ENCODE results near the gene IPO4. TPM values are rescaled to one million over a fixed set of nuclear protein-coding genes. Genes with fewer than 3 reads are reported as not detected.
A peak's percentile ranks its signal among the peaks of the same experiment; 100 is the strongest.

IPO4 gene
- total and polyA plus RNA-seq, 2 of the 13 experiments (the other 11 are each of a cell fraction or from before 2014, with no cell fraction given) = 39.0 to 179 TPM

DNA sequence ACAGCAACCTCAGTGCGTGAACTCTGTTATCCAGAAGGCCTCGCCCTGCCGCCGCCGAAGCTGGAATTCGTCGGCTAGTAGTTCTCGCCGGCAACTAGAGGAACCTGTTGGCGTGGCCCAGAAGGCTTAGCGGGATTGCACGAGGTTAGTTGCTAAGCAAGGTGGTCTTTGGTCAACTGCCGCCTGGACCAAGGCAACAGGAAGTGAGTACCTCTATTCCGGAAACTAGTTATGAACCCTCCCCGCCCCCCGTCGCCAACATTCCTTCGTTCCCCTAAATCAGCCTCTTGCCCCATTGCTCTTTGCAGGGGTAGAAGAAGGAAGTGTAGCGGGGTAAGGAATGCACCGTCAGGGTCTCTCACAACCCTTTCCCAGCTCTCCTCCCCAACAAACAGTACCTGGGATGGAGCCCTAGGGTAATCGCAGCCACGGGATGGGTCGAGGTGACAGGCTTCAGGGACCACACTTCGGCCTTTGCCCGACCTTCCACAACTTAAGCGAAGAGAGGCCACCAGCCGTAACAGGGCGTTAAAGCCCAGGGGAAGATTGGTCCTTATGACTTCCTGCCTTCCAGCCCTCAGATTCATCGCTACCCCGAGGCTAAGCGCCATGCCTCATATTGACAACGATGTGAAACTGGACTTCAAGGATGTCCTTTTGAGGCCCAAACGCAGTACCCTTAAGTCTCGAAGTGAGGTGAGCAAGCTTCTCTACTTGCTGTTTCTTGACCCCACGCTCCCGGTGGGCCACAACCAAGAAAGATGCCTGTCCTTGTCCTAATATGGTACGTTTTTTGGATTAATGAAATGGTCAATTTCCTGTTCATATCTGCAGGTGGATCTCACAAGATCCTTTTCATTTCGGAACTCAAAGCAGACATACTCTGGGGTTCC, 44.3 kb upstream of the IPO4 start, which contains the start of gene GMPR2 (continued):
- TF ChIP-seq, protein P1, sequence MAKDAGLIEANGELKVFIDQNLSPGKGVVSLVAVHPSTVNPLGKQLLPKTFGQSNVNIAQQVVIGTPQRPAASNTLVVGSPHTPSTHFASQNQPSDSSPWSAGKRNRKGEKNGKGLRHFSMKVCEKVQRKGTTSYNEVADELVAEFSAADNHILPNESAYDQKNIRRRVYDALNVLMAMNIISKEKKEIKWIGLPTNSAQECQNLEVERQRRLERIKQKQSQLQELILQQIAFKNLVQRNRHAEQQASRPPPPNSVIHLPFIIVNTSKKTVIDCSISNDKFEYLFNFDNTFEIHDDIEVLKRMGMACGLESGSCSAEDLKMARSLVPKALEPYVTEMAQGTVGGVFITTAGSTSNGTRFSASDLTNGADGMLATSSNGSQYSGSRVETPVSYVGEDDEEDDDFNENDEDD (CRISPR knock-in tag; IDR thresholded peaks at IDR 0.05; ENCODE audit: borderline replicate concordance) = peak; percentile 83
- 0 out of 2 replicates have a peak, but pooled peaks have one; percentile 8 for TF ChIP-seq ZNF713 (CRISPR knock-in tag; IDR thresholded peaks at IDR 0.05)
- no peak for TF ChIP-seq CC2D1A (CRISPR knock-in tag; IDR thresholded peaks at IDR 0.05)
- peak; percentile 73 for TF ChIP-seq IRF2 (CRISPR knock-in tag; IDR thresholded peaks at IDR 0.05)
- peak; percentile 98 for TF ChIP-seq ASH2L (IDR thresholded peaks at IDR 0.05; ENCODE audit: insufficient read length, low read depth, low read length)
- TF ChIP-seq NFKBIZ (CRISPR knock-in tag; IDR thresholded peaks at IDR 0.05) = peak; percentile 3; the same call in 1 of the 2 replicates
- TF ChIP-seq TGIF2 (CRISPR knock-in tag; IDR thresholded peaks at IDR 0.05) = peak; percentile 86; the same call in 1 of the 2 replicates
- TF ChIP-seq ZBTB1 (CRISPR knock-in tag; IDR thresholded peaks at IDR 0.05; ENCODE audit: borderline replicate concordance) = 0 out of 2 replicates have a peak, but pooled peaks have one; percentile 20
- TF ChIP-seq ZNF44 (CRISPR knock-in tag; IDR thresholded peaks at IDR 0.05) = peak; percentile 2; the same call in 1 of the 2 replicates
- TF ChIP-seq ONECUT2 (CRISPR knock-in tag; IDR thresholded peaks at IDR 0.05) = no peak
- TF ChIP-seq, protein P2, sequence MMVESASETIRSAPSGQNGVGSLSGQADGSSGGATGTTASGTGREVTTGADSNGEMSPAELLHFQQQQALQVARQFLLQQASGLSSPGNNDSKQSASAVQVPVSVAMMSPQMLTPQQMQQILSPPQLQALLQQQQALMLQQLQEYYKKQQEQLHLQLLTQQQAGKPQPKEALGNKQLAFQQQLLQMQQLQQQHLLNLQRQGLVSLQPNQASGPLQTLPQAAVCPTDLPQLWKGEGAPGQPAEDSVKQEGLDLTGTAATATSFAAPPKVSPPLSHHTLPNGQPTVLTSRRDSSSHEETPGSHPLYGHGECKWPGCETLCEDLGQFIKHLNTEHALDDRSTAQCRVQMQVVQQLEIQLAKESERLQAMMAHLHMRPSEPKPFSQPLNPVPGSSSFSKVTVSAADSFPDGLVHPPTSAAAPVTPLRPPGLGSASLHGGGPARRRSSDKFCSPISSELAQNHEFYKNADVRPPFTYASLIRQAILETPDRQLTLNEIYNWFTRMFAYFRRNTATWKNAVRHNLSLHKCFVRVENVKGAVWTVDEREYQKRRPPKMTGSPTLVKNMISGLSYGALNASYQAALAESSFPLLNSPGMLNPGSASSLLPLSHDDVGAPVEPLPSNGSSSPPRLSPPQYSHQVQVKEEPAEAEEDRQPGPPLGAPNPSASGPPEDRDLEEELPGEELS (CRISPR knock-in tag; IDR thresholded peaks at IDR 0.05) = no peak; the same call in 1 of the 2 replicates
- peak; percentile 90 for TF ChIP-seq GABPB1 (CRISPR knock-in tag; IDR thresholded peaks at IDR 0.05)
- TF ChIP-seq GATAD2A (CRISPR knock-in tag; IDR thresholded peaks at IDR 0.05) = peak; percentile 73
- TF ChIP-seq THAP11 (CRISPR knock-in tag; IDR thresholded peaks at IDR 0.05) = peak; percentile 95
- TF ChIP-seq ZNF768 (CRISPR knock-in tag; IDR thresholded peaks at IDR 0.05) = no peak
- no peak; the same call in 1 of the 2 replicates for TF ChIP-seq KDM3A (CRISPR knock-in tag; IDR thresholded peaks at IDR 0.05; ENCODE audit: low read depth)
- TF ChIP-seq, protein P3, sequence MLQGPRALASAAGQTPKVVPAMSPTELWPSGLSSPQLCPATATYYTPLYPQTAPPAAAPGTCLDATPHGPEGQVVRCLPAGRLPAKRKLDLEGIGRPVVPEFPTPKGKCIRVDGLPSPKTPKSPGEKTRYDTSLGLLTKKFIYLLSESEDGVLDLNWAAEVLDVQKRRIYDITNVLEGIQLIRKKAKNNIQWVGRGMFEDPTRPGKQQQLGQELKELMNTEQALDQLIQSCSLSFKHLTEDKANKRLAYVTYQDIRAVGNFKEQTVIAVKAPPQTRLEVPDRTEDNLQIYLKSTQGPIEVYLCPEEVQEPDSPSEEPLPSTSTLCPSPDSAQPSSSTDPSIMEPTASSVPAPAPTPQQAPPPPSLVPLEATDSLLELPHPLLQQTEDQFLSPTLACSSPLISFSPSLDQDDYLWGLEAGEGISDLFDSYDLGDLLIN (CRISPR knock-in tag; IDR thresholded peaks at IDR 0.05; ENCODE audit: borderline replicate concordance) = peak; percentile 93; the same call in 1 of the 2 replicates
- TF ChIP-seq ZKSCAN1 (IDR thresholded peaks at IDR 0.05; ENCODE audit: low read length) = no peak
- peak; percentile 85 for TF ChIP-seq ZNF205 (CRISPR knock-in tag; IDR thresholded peaks at IDR 0.05)

All from HepG2 (cell line).